ENCODE measurements around the gene RHOH.

The RHOH gene

GRCh38 chr4:40185830-40186664, 10.8 kb upstream of the RHOH start:
- Histone ChIP-seq H3K4me3 (ENCODE audit: low read depth in 1 of 5, low read length in 5 of 5) (no peak overlapping the region), H3K36me3 (ENCODE audit: control insufficient read depth in 5 of 5, insufficient read depth in 5 of 5, low read length in 5 of 5) (no peaks in the 10 kb centered on the region), H3K9me3 (ENCODE audit: control insufficient read depth in 5 of 5, low read length in 5 of 5) (no peaks in the 10 kb centered on the region)

GRCh38 chr4:40186665-40187014, 10.2 kb upstream of the RHOH start:
- H3K9ac ChIP-seq (ENCODE audit: low read length in 5 of 5) = no peak overlapping the region

More at GRCh38 chr4:40185830-40186664, 10.8 kb upstream of the RHOH start:
- no peaks in the 10 kb centered on the region for H3K27me3 ChIP-seq (ENCODE audit: control insufficient read depth in 5 of 5, insufficient read depth in 4 of 5, low read length in 5 of 5)
- peaks cover 0 to 4% (median 0%) of the 10 kb centered on the region in 5 donors for H3K4me1 ChIP-seq (ENCODE audit: control insufficient read depth in 5 of 5, insufficient read depth in 5 of 5, low read length in 5 of 5)
- no peak overlapping the region for H3K9ac ChIP-seq (ENCODE audit: low read length in 5 of 5)
- H3K27ac ChIP-seq (ENCODE audit: low read depth, low read length) = no peak overlapping the region

GRCh38 chr4:40187386-40187906, 9.4 kb upstream of the RHOH start:
- Histone ChIP-seq H3K4me1 (ENCODE audit: control insufficient read depth in 5 of 5, insufficient read depth in 5 of 5, low read length in 5 of 5) (peaks cover 0 to 6% (median 0%) of the 10 kb centered on the region in 5 donors), H3K27ac (ENCODE audit: low read depth, low read length) (no peak overlapping the region), H3K9me3 (ENCODE audit: control insufficient read depth in 5 of 5, low read length in 5 of 5) (no peaks in the 10 kb centered on the region), H3K4me3 (ENCODE audit: low read depth in 1 of 5, low read length in 5 of 5) (no peak overlapping the region), H3K9ac (ENCODE audit: low read length in 5 of 5) (no peak overlapping the region), H3K27me3 (ENCODE audit: control insufficient read depth in 5 of 5, insufficient read depth in 4 of 5, low read length in 5 of 5) (no peaks in the 10 kb centered on the region), H3K36me3 (ENCODE audit: control insufficient read depth in 5 of 5, insufficient read depth in 5 of 5, low read length in 5 of 5) (no peaks in the 10 kb centered on the region)

More at GRCh38 chr4:40186665-40187014, 10.2 kb upstream of the RHOH start:
- Histone ChIP-seq H3K36me3 (ENCODE audit: control insufficient read depth in 5 of 5, insufficient read depth in 5 of 5, low read length in 5 of 5) (no peaks in the 10 kb centered on the region), H3K27me3 (ENCODE audit: control insufficient read depth in 5 of 5, insufficient read depth in 4 of 5, low read length in 5 of 5) (no peaks in the 10 kb centered on the region), H3K27ac (ENCODE audit: low read depth, low read length) (no peak overlapping the region), H3K9me3 (ENCODE audit: control insufficient read depth in 5 of 5, low read length in 5 of 5) (no peaks in the 10 kb centered on the region), H3K4me1 (ENCODE audit: control insufficient read depth in 5 of 5, insufficient read depth in 5 of 5, low read length in 5 of 5) (peaks cover 0 to 6% (median 0%) of the 10 kb centered on the region in 5 donors), H3K4me3 (ENCODE audit: low read depth in 1 of 5, low read length in 5 of 5) (no peak overlapping the region)

GRCh38 chr4:40190019-40190418, 6.8 kb upstream of the RHOH start:
- Histone ChIP-seq H3K27ac (ENCODE audit: low read depth, low read length) (no peak overlapping the region), H3K4me1 (ENCODE audit: control insufficient read depth in 5 of 5, insufficient read depth in 5 of 5, low read length in 5 of 5) (peaks cover 0 to 6% (median 0%) of the 10 kb centered on the region in 5 donors), H3K9ac (ENCODE audit: low read length in 5 of 5) (no peak overlapping the region)

GRCh38 chr4:40190465-40190864, 6.4 kb upstream of the RHOH start:
- Histone ChIP-seq H3K36me3 (ENCODE audit: control insufficient read depth in 5 of 5, insufficient read depth in 5 of 5, low read length in 5 of 5) (no peaks in the 10 kb centered on the region), H3K9ac (ENCODE audit: low read length in 5 of 5) (no peak overlapping the region), H3K4me3 (ENCODE audit: low read depth in 1 of 5, low read length in 5 of 5) (no peak overlapping the region), H3K27ac (ENCODE audit: low read depth, low read length) (no peak overlapping the region), H3K27me3 (ENCODE audit: control insufficient read depth in 5 of 5, insufficient read depth in 4 of 5, low read length in 5 of 5) (no peaks in the 10 kb centered on the region), H3K4me1 (ENCODE audit: control insufficient read depth in 5 of 5, insufficient read depth in 5 of 5, low read length in 5 of 5) (peaks cover 0 to 6% (median 0%) of the 10 kb centered on the region in 5 donors), H3K9me3 (ENCODE audit: control insufficient read depth in 5 of 5, low read length in 5 of 5) (no peaks in the 10 kb centered on the region)

More at GRCh38 chr4:40190019-40190418, 6.8 kb upstream of the RHOH start:
- H3K9me3 ChIP-seq (ENCODE audit: control insufficient read depth in 5 of 5, low read length in 5 of 5) = no peaks in the 10 kb centered on the region
- H3K4me3 ChIP-seq (ENCODE audit: low read depth in 1 of 5, low read length in 5 of 5) = no peak overlapping the region
- H3K27me3 ChIP-seq (ENCODE audit: control insufficient read depth in 5 of 5, insufficient read depth in 4 of 5, low read length in 5 of 5) = no peaks in the 10 kb centered on the region
- H3K36me3 ChIP-seq (ENCODE audit: control insufficient read depth in 5 of 5, insufficient read depth in 5 of 5, low read length in 5 of 5) = no peaks in the 10 kb centered on the region

GRCh38 chr4:40190880-40191815, 5.7 kb upstream of the RHOH start:
- Histone ChIP-seq H3K27ac (ENCODE audit: low read depth, low read length) (no peak overlapping the region), H3K9ac (ENCODE audit: low read length in 5 of 5) (no peak overlapping the region), H3K4me3 (ENCODE audit: low read depth in 1 of 5, low read length in 5 of 5) (no peak overlapping the region), H3K27me3 (ENCODE audit: control insufficient read depth in 5 of 5, insufficient read depth in 4 of 5, low read length in 5 of 5) (no peaks in the 10 kb centered on the region), H3K4me1 (ENCODE audit: control insufficient read depth in 5 of 5, insufficient read depth in 5 of 5, low read length in 5 of 5) (peaks cover 0 to 6% (median 0%) of the 10 kb centered on the region in 5 donors), H3K9me3 (ENCODE audit: control insufficient read depth in 5 of 5, low read length in 5 of 5) (no peaks in the 10 kb centered on the region), H3K36me3 (ENCODE audit: control insufficient read depth in 5 of 5, insufficient read depth in 5 of 5, low read length in 5 of 5) (no peaks in the 10 kb centered on the region)

- H3K9me3 ChIP-seq (ENCODE audit: control insufficient read depth in 5 of 5, low read length in 5 of 5) = no peaks in the 10 kb centered on the region
- no peaks in the 10 kb centered on the region for H3K36me3 ChIP-seq (ENCODE audit: control insufficient read depth in 5 of 5, insufficient read depth in 5 of 5, low read length in 5 of 5)
- no peak overlapping the region for H3K27ac ChIP-seq (ENCODE audit: low read depth, low read length)
- H3K4me1 ChIP-seq (ENCODE audit: control insufficient read depth in 5 of 5, insufficient read depth in 5 of 5, low read length in 5 of 5) = peaks cover 0 to 6% (median 0%) of the 10 kb centered on the region in 5 donors
- H3K27me3 ChIP-seq (ENCODE audit: control insufficient read depth in 5 of 5, insufficient read depth in 4 of 5, low read length in 5 of 5) = no peaks in the 10 kb centered on the region
- no peak overlapping the region for H3K9ac ChIP-seq (ENCODE audit: low read length in 5 of 5)
- no peak overlapping the region for H3K4me3 ChIP-seq (ENCODE audit: low read depth in 1 of 5, low read length in 5 of 5)
Measured at GRCh38 chr4:40192114-40193015, 4.5 kb upstream of the RHOH start.

GRCh38 chr4:40193016-40193571, 3.7 kb upstream of the RHOH start:
- Histone ChIP-seq H3K27me3 (ENCODE audit: control insufficient read depth in 5 of 5, insufficient read depth in 4 of 5, low read length in 5 of 5) (peaks cover 0 to under 1% (median 0%) of the 10 kb centered on the region in 5 donors), H3K36me3 (ENCODE audit: control insufficient read depth in 5 of 5, insufficient read depth in 5 of 5, low read length in 5 of 5) (no peaks in the 10 kb centered on the region), H3K9me3 (ENCODE audit: control insufficient read depth in 5 of 5, low read length in 5 of 5) (no peaks in the 10 kb centered on the region), H3K4me1 (ENCODE audit: control insufficient read depth in 5 of 5, insufficient read depth in 5 of 5, low read length in 5 of 5) (peaks cover 0 to 6% (median 0%) of the 10 kb centered on the region in 5 donors), H3K4me3 (ENCODE audit: low read depth in 1 of 5, low read length in 5 of 5) (no peak overlapping the region), H3K27ac (ENCODE audit: low read depth, low read length) (no peak overlapping the region), H3K9ac (ENCODE audit: low read length in 5 of 5) (no peak overlapping the region)

GRCh38 chr4:40193578-40193977, 3.3 kb upstream of the RHOH start:
- no peak overlapping the region for H3K9ac ChIP-seq (ENCODE audit: low read length in 5 of 5)
- no peaks in the 10 kb centered on the region for H3K9me3 ChIP-seq (ENCODE audit: control insufficient read depth in 5 of 5, low read length in 5 of 5)
- H3K4me3 ChIP-seq (ENCODE audit: low read depth in 1 of 5, low read length in 5 of 5) = no peak overlapping the region
- H3K4me1 ChIP-seq (ENCODE audit: control insufficient read depth in 5 of 5, insufficient read depth in 5 of 5, low read length in 5 of 5) = peaks cover 0 to 6% (median 0%) of the 10 kb centered on the region in 5 donors
- H3K36me3 ChIP-seq (ENCODE audit: control insufficient read depth in 5 of 5, insufficient read depth in 5 of 5, low read length in 5 of 5) = no peaks in the 10 kb centered on the region
- no peak overlapping the region for H3K27ac ChIP-seq (ENCODE audit: low read depth, low read length)
- H3K27me3 ChIP-seq (ENCODE audit: control insufficient read depth in 5 of 5, insufficient read depth in 4 of 5, low read length in 5 of 5) = peaks cover 0 to 5% (median 0%) of the 10 kb centered on the region in 5 donors
